Astrocyte (in vitro differentiated cells and primary cell): ENCODE data around the gene DDX23. TPM values are rescaled to one million over a fixed set of nuclear protein-coding genes. Genes with fewer than 3 reads are reported as not detected.

Experiments used
- DNase-seq: peaks from one replicate; pipeline ENCODE4 v3.0.0-alpha.2; 2010; ENCODE audit warnings: low read depth
- FAIRE-seq: peaks from 2 replicates; lab custom pipeline; 2011; peaks lifted over from hg19 to GRCh38; lab: Jason Lieb, UNC
- H2AFZ ChIP-seq: 2 replicates; pipeline ENCODE4 v1.6.0; 2012; ENCODE audit warnings: low read depth, low read length, inconsistent platforms
- H3K27ac ChIP-seq: 2 replicates; pipeline ENCODE4 v1.5.1; 2011; ENCODE audit warnings: low read depth, low read length, inconsistent platforms
- H3K27me3 ChIP-seq: 2 replicates; pipeline ENCODE4 v1.6.0; 2011; ENCODE audit warnings: low read length, inconsistent platforms; ENCODE audit not compliant: insufficient read depth
- H3K36me3 ChIP-seq: 2 replicates; pipeline ENCODE4 v1.5.1; 2011; ENCODE audit warnings: low read length, inconsistent platforms; ENCODE audit not compliant: insufficient read depth
- H3K4me1 ChIP-seq: 2 replicates; pipeline ENCODE4 v1.5.1; 2011; ENCODE audit warnings: low read length, inconsistent platforms; ENCODE audit not compliant: insufficient read depth
- H3K4me2 ChIP-seq: 2 replicates; pipeline ENCODE4 v1.6.0; 2012; ENCODE audit warnings: low read length, inconsistent platforms
- H3K4me3 ChIP-seq: 2 replicates; pipeline ENCODE4 v1.5.1; 2011; ENCODE audit warnings: low read depth, mild to moderate bottlenecking, low read length, inconsistent platforms; ENCODE audit not compliant: insufficient read depth
- H3K79me2 ChIP-seq: 2 replicates; pipeline ENCODE4 v1.6.0; 2012; ENCODE audit warnings: mild to moderate bottlenecking, low read length, inconsistent platforms; ENCODE audit not compliant: insufficient read depth
- H3K9ac ChIP-seq: 2 replicates; pipeline ENCODE4 v1.6.0; 2012; ENCODE audit warnings: mild to moderate bottlenecking, low read length, inconsistent platforms
- H3K9me3 ChIP-seq: 2 replicates; pipeline ENCODE4 v1.5.1; 2012; ENCODE audit warnings: low read depth, mild to moderate bottlenecking, low read length, inconsistent platforms; ENCODE audit not compliant: insufficient read depth
- H4K20me1 ChIP-seq: 2 replicates; pipeline ENCODE4 v1.6.0; 2012; ENCODE audit warnings: low read length, inconsistent platforms; ENCODE audit not compliant: insufficient read depth
- H3K27ac Mint-ChIP-seq: one replicate; pipeline ENCODE4 v1.8.0; 2021; ENCODE audit warnings: mild to moderate bottlenecking, mixed read lengths; ENCODE audit not compliant: unreplicated experiment
- H3K27me3 Mint-ChIP-seq: one replicate; pipeline ENCODE4 v1.8.0; 2021; ENCODE audit warnings: low read depth, mixed read lengths; ENCODE audit not compliant: unreplicated experiment
- H3K36me3 Mint-ChIP-seq: one replicate; pipeline ENCODE4 v1.8.0; 2021; ENCODE audit warnings: low read depth, mixed read lengths; ENCODE audit not compliant: unreplicated experiment
- H3K4me1 Mint-ChIP-seq: one replicate; pipeline ENCODE4 v1.8.0; 2021; ENCODE audit warnings: low read depth, mixed read lengths; ENCODE audit not compliant: unreplicated experiment
- H3K4me3 Mint-ChIP-seq: one replicate; pipeline ENCODE4 v1.8.0; 2021; ENCODE audit warnings: mild to moderate bottlenecking, moderate library complexity, mixed read lengths; ENCODE audit not compliant: unreplicated experiment
- H3K9me3 Mint-ChIP-seq: one replicate; pipeline ENCODE4 v1.8.0; 2021; ENCODE audit warnings: mild to moderate bottlenecking, mixed read lengths; ENCODE audit not compliant: unreplicated experiment
- EZH2 ChIP-seq: IDR thresholded peaks from 2 replicates; pipeline ENCODE4 v1.6.1; 2012; ENCODE audit warnings: mild to moderate bottlenecking, low read length, inconsistent platforms; ENCODE audit not compliant: insufficient read depth
- total RNA-seq: library from RNA; stranded (reverse); gene quantifications from 2 replicates; pipeline ENCODE4 v1.2.1, GENCODE V29; 2021
- TF ChIP-seq, protein P1 (sequence below): IDR thresholded peaks from 2 replicates; pipeline ENCODE4 v1.5.1; 2011; ENCODE audit warnings: low read depth, mild to moderate bottlenecking, inconsistent platforms, low read length, moderate library complexity; ENCODE audit not compliant: insufficient read depth

The DDX23 gene
- total RNA-seq, 1 donor from 2014 or later = 77.1 TPM

DNA sequence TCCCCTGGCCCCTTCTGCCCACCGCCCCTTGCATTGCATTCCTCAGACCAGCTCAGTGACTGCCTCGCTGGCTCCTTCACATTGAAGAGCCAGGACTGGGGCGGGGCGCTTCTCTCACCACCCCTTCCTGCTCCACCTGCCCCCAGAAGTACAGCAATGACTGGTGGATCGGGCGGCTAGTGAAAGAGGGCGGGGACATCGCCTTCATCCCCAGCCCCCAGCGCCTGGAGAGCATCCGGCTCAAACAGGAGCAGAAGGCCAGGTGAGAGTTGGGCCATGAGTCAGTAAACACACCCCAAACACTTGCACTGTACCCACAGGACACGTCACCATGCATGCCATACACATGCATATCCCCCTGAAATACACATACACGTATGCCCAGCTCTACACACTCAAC is 27.9 kb downstream of the DDX23 start:
- Mint-ChIP-seq H3K27ac (no peak overlapping the region), H3K4me1 (peaks cover under 1% of the 10 kb centered on the region), H3K36me3 (peaks cover 49% of the 10 kb centered on the region), H3K27me3 (peaks cover 11% of the 10 kb centered on the region), H3K9me3 (no peaks in the 10 kb centered on the region), H3K4me3 (no peak overlapping the region)
- peaks cover 10% of the 10 kb centered on the region for H3K36me3 ChIP-seq
- no peaks in the 10 kb centered on the region for H3K4me1 ChIP-seq
- peaks cover 58% of the 10 kb centered on the region for H4K20me1 ChIP-seq
- H3K27ac ChIP-seq = no peak overlapping the region
- no peak overlapping the region for H2AFZ ChIP-seq
- H3K79me2 ChIP-seq = peaks cover 3% of the 10 kb centered on the region
- no peaks in the 10 kb centered on the region for H3K27me3 ChIP-seq
- TF ChIP-seq, protein P1, sequence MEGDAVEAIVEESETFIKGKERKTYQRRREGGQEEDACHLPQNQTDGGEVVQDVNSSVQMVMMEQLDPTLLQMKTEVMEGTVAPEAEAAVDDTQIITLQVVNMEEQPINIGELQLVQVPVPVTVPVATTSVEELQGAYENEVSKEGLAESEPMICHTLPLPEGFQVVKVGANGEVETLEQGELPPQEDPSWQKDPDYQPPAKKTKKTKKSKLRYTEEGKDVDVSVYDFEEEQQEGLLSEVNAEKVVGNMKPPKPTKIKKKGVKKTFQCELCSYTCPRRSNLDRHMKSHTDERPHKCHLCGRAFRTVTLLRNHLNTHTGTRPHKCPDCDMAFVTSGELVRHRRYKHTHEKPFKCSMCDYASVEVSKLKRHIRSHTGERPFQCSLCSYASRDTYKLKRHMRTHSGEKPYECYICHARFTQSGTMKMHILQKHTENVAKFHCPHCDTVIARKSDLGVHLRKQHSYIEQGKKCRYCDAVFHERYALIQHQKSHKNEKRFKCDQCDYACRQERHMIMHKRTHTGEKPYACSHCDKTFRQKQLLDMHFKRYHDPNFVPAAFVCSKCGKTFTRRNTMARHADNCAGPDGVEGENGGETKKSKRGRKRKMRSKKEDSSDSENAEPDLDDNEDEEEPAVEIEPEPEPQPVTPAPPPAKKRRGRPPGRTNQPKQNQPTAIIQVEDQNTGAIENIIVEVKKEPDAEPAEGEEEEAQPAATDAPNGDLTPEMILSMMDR = no peak
- TF ChIP-seq EZH2 = no peak
- no peak overlapping the region for H3K9ac ChIP-seq
- DNase-seq (no peak), FAIRE-seq (no peak)
- H3K4me2 ChIP-seq = no peak overlapping the region
- no peaks in the 10 kb centered on the region for H3K9me3 ChIP-seq
- H3K4me3 ChIP-seq = no peak overlapping the region

GRCh38 chr12:48823281-48823680 is 28.7 kb downstream of the DDX23 start:
- H3K27me3 Mint-ChIP-seq = peaks cover 11% of the 10 kb centered on the region
- Histone ChIP-seq H3K36me3 (peaks cover 6% of the 10 kb centered on the region), H3K27ac (no peak overlapping the region), H4K20me1 (peaks cover 50% of the 10 kb centered on the region), H2AFZ (no peak overlapping the region), H3K79me2 (peaks cover 4% of the 10 kb centered on the region), H3K9ac (no peak overlapping the region), H3K9me3 (no peaks in the 10 kb centered on the region), H3K4me1 (no peaks in the 10 kb centered on the region), H3K27me3 (no peaks in the 10 kb centered on the region), H3K4me3 (no peak overlapping the region), H3K4me2 (no peak overlapping the region)
- H3K4me1 Mint-ChIP-seq = peaks cover 3% of the 10 kb centered on the region
- peaks cover 43% of the 10 kb centered on the region for H3K36me3 Mint-ChIP-seq
- no peak overlapping the region for H3K4me3 Mint-ChIP-seq
- H3K27ac Mint-ChIP-seq = no peak overlapping the region
- TF ChIP-seq, protein P1 = no peak
- no peak for TF ChIP-seq EZH2
- no peaks in the 10 kb centered on the region for H3K9me3 Mint-ChIP-seq
- no peak for DNase-seq
- no peak for FAIRE-seq

- Histone ChIP-seq H3K4me3 (no peak overlapping the region), H2AFZ (no peak overlapping the region), H3K4me1 (peaks cover 4% of the 10 kb centered on the region), H3K4me2 (no peak overlapping the region), H3K9me3 (no peaks in the 10 kb centered on the region), H3K27me3 (no peaks in the 10 kb centered on the region), H3K36me3 (peaks cover 4% of the 10 kb centered on the region), H3K9ac (no peak overlapping the region), H3K79me2 (peaks cover 7% of the 10 kb centered on the region), H4K20me1 (peaks cover 44% of the 10 kb centered on the region), H3K27ac (no peak overlapping the region)
- Mint-ChIP-seq H3K27ac (no peak overlapping the region), H3K36me3 (peaks cover 43% of the 10 kb centered on the region), H3K27me3 (peaks cover 11% of the 10 kb centered on the region), H3K4me3 (no peak overlapping the region), H3K4me1 (peaks cover 3% of the 10 kb centered on the region), H3K9me3 (no peaks in the 10 kb centered on the region)
- FAIRE-seq (no peak), DNase-seq (no peak)
- TF ChIP-seq, protein P1 = no peak
- no peak for TF ChIP-seq EZH2
Measured at GRCh38 chr12:48822711-48823110, 29.3 kb downstream of the DDX23 start.
